GM18517 (cell line): ENCODE data around the gene TP73.
"Not testable (repeated sequence)": the region's sequence is repeated elsewhere in the genome, so short reads cannot be mapped to it uniquely, and the experiment has no call there.

Source experiments
- ATAC-seq: cut with Tn5 transposase; IDR thresholded peaks from one replicate; pipeline ENCODE4 v1.9.1; 2021; ENCODE audit warnings: mild to moderate bottlenecking, moderate library complexity; ENCODE audit not compliant: unreplicated experiment

TP73 gene

GRCh38 chr1:3724416-3725030 is 72.2 kb downstream of the TP73 start:
- not testable (repeated sequence) for ATAC-seq

- ATAC-seq = no peak
These were observed 73.0 kb downstream of the TP73 start for GRCh38 chr1:3725366-3725765.

- no peak for ATAC-seq
These were observed 74.9 kb downstream of the TP73 start for GRCh38 chr1:3727042-3727824.

GRCh38 chr1:3727825-3728776 is 75.8 kb downstream of the TP73 start:
- ATAC-seq = no peak

GRCh38 chr1:3729594-3730542 is 77.6 kb downstream of the TP73 start:
- ATAC-seq = no peak

GRCh38 chr1:3730543-3731247 is 78.4 kb downstream of the TP73 start:
- ATAC-seq = no peak

- no peak for ATAC-seq
These were observed 79.5 kb downstream of the TP73 start for GRCh38 chr1:3731583-3732433.

GRCh38 chr1:3732434-3733093 is 80.2 kb downstream of the TP73 start:
- no peak for ATAC-seq

GRCh38 chr1:3733094-3733882 is 81.0 kb downstream of the TP73 start:
- no peak for ATAC-seq

- no peak for ATAC-seq
These were observed 81.7 kb downstream of the TP73 start for GRCh38 chr1:3733883-3734589.

- no peak for ATAC-seq
These were observed 82.3 kb downstream of the TP73 start for GRCh38 chr1:3734602-3735001.

GRCh38 chr1:3735027-3735681 is 82.8 kb downstream of the TP73 start:
- ATAC-seq = no peak

GRCh38 chr1:3735688-3736087 is 83.4 kb downstream of the TP73 start:
- ATAC-seq = no peak

GRCh38 chr1:3736131-3736561 is 83.8 kb downstream of the TP73 start:
- no peak for ATAC-seq

GRCh38 chr1:3736708-3737107 is 84.4 kb downstream of the TP73 start:
- ATAC-seq = no peak

- no peak for ATAC-seq
These were observed 86.6 kb downstream of the TP73 start for GRCh38 chr1:3738943-3739342.
